OCI-LY7 (cell line): ENCODE results near the gene HMGCL. TPM values are rescaled to one million over a fixed set of nuclear protein-coding genes. Genes with fewer than 3 reads are reported as not detected.

Experiments used
- BruUV-seq: library from RNA; stranded (reverse); fragments of 400-500 nt; replicated peaks from 2 replicates; lab custom pipeline; 2021; lab: Mats Ljungman, UMichigan
- CTCF ChIA-PET: fragments of 300-600 bp; sonication (Branson Sonifier 250); formaldehyde crosslinking; loops from one replicate; lab custom pipeline; 2022; ENCODE audit warnings: antibody characterized with exemption; ENCODE audit not compliant: unreplicated experiment; lab: Charles Lee
- POLR2A ChIA-PET: fragments of 300-600 bp; sonication (Branson Sonifier 250); formaldehyde crosslinking; loops from one replicate; lab custom pipeline; 2022; ENCODE audit warnings: antibody characterized with exemption; lab: Charles Lee
- DNase-seq: peaks from one replicate; pipeline ENCODE4 v3.0.0-alpha.2; 2015; ENCODE audit warnings: low spot score
- H2AFZ ChIP-seq: fragments of 200-600 bp; sonication (generic), shearing (Covaris generic); 2 replicates; pipeline ENCODE4 v1.6.1; 2014; ENCODE audit warnings: mild to moderate bottlenecking, antibody characterized with exemption, low read length, moderate library complexity
- H3K27ac ChIP-seq: fragments of 200-600 bp; sonication (generic); 2 replicates; pipeline ENCODE4 v1.5.1; 2014; ENCODE audit warnings: mixed run types, low read depth, mild to moderate bottlenecking, moderate library complexity, low read length, inconsistent platforms; ENCODE audit not compliant: poor library complexity, severe bottlenecking
- H3K36me3 ChIP-seq: fragments of 200-600 bp; sonication (generic); 2 replicates; pipeline ENCODE4 v1.6.1; 2014; ENCODE audit warnings: mild to moderate bottlenecking, antibody characterized with exemption, low read length, moderate library complexity, mixed read lengths; ENCODE audit not compliant: insufficient read depth
- H3K4me1 ChIP-seq: fragments of 200-600 bp; sonication (generic); 2 replicates; pipeline ENCODE4 v1.5.1; 2014; ENCODE audit warnings: mild to moderate bottlenecking, low read length; ENCODE audit not compliant: insufficient read depth, poor library complexity, severe bottlenecking
- H3K4me2 ChIP-seq: fragments of 200-600 bp; sonication (generic); 2 replicates; pipeline ENCODE4 v1.6.1; 2014; ENCODE audit warnings: mild to moderate bottlenecking, low read length
- H3K4me3 ChIP-seq: fragments of 200-600 bp; sonication (generic); 2 replicates; pipeline ENCODE4 v1.5.1; 2014; ENCODE audit warnings: mild to moderate bottlenecking, low read depth, low read length; ENCODE audit not compliant: poor library complexity, severe bottlenecking
- H3K79me2 ChIP-seq: fragments of 200-600 bp; sonication (generic); 2 replicates; pipeline ENCODE4 v1.6.1; 2016; ENCODE audit warnings: low read depth, mild to moderate bottlenecking, low read length, moderate library complexity, mixed read lengths; ENCODE audit not compliant: insufficient read depth
- H3K9me2 ChIP-seq: fragments of 200-600 bp; sonication (generic); 2 replicates; pipeline ENCODE4 v1.6.1; 2016; ENCODE audit warnings: mild to moderate bottlenecking, low read length, mixed read lengths; ENCODE audit not compliant: insufficient read depth
- H3K9me3 ChIP-seq: fragments of 200-600 bp; sonication (generic); 2 replicates; pipeline ENCODE4 v1.6.1; 2014; ENCODE audit warnings: mild to moderate bottlenecking, mixed run types, low read length, mixed read lengths
- H4K20me1 ChIP-seq: fragments of 200-600 bp; sonication (generic); 2 replicates; pipeline ENCODE4 v1.6.1; 2014; ENCODE audit warnings: mild to moderate bottlenecking, antibody characterized with exemption, low read length, moderate library complexity, mixed read lengths; ENCODE audit not compliant: insufficient read depth
- CTCF ChIP-seq: fragments of 200-600 bp; sonication (generic); conservative IDR thresholded peaks from 2 replicates; pipeline ENCODE4 v1.5.1; 2014; ENCODE audit warnings: mild to moderate bottlenecking, antibody characterized with exemption, low read length, moderate library complexity, mixed read lengths
- EZH2phosphoT487 ChIP-seq: fragments of 200-600 bp; sonication (generic); IDR thresholded peaks from 2 replicates; pipeline ENCODE4 v1.6.1; 2018; ENCODE audit warnings: low read depth, borderline replicate concordance, mild to moderate bottlenecking, mixed run types, antibody characterized with exemption, low read length, moderate library complexity, mixed read lengths
- intact Hi-C: fragments of 100-400 bp; cut with micrococcal nuclease; formaldehyde crosslinking; loops from one replicate; pipeline ENCODE4 v1.10.0; 2022; ENCODE audit not compliant: unreplicated experiment
- total RNA-seq, 2 experiments: library from RNA; depleted of rRNA in 1 of 2; stranded (reverse); fragments of >200 nt in 1 of 2; shearing (Covaris generic) in 1 of 2; gene quantifications; 2 replicates each; pipeline ENCODE4 v1.2.3, GENCODE V29; 2014 to 2022

Gene HMGCL
- total RNA-seq, 2 experiments from 2014 or later, result 13.1 to 30.7 TPM

- ChIA-PET POLR2A (interaction anchor here (0.6 to 0.9 kb wide), 4 partner anchors 8 to 83 kb away, joined by 3 read pairs; partner anchors contain the start of gene HMGCL), CTCF (interaction anchor here (0.6 to 1.4 kb wide), 2 partner anchors 144 to 291 kb away, joined by 3 to 4 read pairs; no protein-coding TSS in a partner anchor)
- Histone ChIP-seq H3K4me2 (peak overlapping the region; percentile 61), H3K4me1 (peaks cover 22% of the 10 kb centered on the region), H4K20me1 (no peaks in the 10 kb centered on the region), H3K9me2 (no peaks in the 10 kb centered on the region), H3K36me3 (peaks cover 24% of the 10 kb centered on the region), H3K79me2 (peaks cover 7% of the 10 kb centered on the region; the same call in 1 of the 2 replicates), H2AFZ (no peak overlapping the region), H3K4me3 (no peak overlapping the region), H3K27ac (no peak overlapping the region), H3K9me3 (no peaks in the 10 kb centered on the region)
- intact Hi-C loops, result loop anchor here (1.0 kb wide), 2 partner anchors 82 to 144 kb away; no protein-coding TSS in a partner anchor
- BruUV-seq, result no TSS peak
- peak; percentile 98 for TF ChIP-seq CTCF
- no peak for TF ChIP-seq EZH2phosphoT487
- DNase-seq, result peak; percentile 87
Measured at GRCh38 chr1:23772049-23772853, 53.0 kb downstream of the HMGCL start.

- TF ChIP-seq EZH2phosphoT487 (no peak), CTCF (no peak)
- ChIA-PET POLR2A (interaction anchor here (0.6 kb wide), 1 partner anchor 209 kb away, joined by 3 read pairs; no protein-coding TSS in a partner anchor), CTCF (no interaction called here)
- DNase-seq, result no peak
- no peak overlapping the region for H3K4me3 ChIP-seq
- no peak overlapping the region for H3K4me2 ChIP-seq
- BruUV-seq, result no TSS peak
- peaks cover 10% of the 10 kb centered on the region for H3K4me1 ChIP-seq
- H4K20me1 ChIP-seq, result no peaks in the 10 kb centered on the region
- H3K36me3 ChIP-seq, result peaks cover 41% of the 10 kb centered on the region
- no peak overlapping the region for H2AFZ ChIP-seq
- H3K79me2 ChIP-seq, result no peaks in the 10 kb centered on the region
- intact Hi-C loops, result no loop called here
- no peak overlapping the region for H3K27ac ChIP-seq
- H3K9me3 ChIP-seq, result no peaks in the 10 kb centered on the region
- no peaks in the 10 kb centered on the region for H3K9me2 ChIP-seq
Measured at GRCh38 chr1:23768733-23769132, 56.5 kb downstream of the HMGCL start.
